ENCODE data around the gene LHX6.

LHX6 gene

DNA sequence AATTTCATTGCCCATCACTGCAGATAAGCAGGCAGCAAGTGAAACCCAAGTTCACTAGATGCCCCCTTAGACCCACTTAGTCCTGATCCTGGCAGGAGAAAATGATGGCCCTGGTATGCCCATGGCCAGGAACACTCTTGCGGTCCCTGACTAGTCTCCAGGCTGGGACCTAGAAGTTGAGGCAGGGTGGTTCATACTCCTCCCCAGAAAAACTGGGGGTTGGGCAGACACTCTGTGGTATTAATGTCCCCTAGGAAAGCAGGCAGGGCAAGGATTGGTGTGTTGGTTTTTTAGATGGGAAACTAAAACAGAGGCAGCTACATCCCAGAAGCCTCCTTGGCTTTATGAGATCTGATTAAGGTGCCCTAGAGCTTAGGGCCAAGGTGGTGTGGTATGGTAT, 13.1 kb downstream of the LHX6 start:
- DNase-seq, result no peak

DNA sequence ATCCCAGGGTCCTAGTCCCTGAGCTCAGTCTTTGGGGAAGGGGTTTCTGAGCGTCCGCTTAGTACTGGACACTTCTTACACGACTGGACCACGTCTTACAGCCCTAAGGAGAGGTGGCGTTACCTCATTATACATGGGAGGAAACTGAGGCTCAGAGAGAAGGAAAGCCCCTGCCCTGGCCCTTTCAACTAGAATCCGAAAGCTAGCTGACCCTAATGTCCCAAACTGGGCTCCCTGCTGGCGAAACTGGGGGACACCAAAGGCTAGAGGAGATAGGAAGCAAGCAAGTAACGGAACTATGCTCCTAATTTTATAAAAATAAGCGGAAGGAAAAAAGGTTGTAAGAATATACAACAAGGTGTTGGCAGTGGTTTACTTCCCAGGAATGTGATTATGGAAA, 14.2 kb downstream of the LHX6 start:
- no peak for DNase-seq

DNA sequence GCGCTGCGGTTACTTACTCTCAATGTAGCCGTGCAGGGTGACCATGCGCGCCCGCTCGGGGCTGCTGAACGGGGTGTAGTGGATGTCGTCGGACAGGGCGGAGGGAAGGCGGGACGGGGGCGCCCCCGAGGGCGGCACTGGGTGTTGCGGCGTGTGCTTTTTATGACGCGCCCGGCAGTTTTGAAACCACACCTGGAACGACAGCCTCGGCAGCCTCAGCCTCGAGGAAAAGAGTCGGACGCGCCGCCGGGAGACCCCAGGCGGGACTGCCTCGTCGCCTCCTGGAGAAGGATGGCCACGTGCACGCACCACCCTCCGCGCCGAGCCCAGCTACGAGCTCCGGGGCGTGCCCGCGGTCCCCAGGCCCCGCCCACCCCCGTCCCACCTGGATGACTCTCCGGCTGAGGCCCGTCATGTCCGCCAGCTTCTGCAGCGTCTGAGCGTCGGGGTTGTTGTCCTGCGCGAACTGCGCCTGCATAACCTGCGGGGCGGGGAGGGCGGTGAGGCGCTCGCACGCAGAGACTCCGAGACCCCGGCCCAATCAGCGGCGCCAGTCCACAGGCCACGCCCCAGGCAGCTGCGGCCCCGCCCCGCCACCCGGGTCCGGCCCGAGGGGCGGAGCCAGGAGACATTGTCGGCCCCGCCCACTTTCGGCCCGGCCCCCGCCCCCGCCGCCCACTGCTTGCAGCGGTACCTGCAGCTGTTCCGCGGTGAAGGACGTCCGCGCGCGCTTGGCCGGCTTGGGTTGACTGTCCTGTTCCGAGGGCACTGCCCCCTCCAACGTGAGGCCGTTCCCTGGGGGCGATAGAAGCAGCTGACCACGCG, 15.0 kb downstream of the LHX6 start:
- DNase-seq, result peak; percentile 76

DNA sequence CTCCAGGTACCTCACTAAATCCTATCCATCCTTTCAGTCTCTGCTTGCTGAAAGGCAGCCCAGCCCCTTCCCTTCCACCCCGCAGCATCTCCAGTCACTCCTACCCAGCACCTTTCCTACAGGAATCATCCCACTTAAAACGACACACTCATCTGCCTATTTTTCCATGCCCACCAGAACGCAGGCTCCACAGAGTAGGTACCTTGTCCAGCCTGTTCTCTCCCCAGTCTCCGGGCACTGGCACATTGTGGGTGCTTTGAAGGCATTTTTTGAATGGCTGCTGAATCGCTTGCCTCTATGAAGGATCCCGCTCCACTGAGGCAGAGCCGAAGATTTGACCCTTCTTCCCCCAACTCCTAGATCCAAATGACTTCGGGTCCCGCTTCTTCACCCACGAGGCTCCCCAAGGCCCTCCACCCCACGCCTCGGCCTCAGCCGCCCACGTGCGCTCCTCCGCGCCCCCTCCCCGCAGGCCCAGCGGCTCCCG, 15.6 kb downstream of the LHX6 start:
- no peak for DNase-seq

DNA sequence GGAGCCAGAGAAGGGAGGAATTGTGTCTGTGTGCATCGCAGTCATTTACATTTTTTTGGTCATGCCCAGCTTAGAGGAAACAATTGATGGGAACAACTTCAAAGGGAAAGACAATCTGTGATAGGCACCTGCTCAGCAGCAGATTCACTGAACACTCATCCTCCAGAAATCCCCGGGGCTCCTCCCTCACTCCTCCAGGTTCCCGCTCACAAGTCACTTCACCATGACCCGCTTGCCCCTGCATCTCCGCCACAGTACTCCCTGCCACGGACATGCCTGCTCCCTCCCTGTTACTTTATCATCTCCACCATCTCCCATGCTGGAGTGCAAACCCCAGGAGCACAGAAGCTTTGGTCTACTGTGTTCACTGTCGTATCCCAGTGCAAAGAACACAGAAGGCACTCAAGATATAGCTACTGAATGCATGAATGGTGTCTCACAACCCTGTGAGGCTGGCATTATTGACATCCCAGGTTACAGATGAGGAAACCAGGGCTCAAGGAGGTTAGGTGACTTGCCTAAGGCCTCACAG, 16.2 kb downstream of the LHX6 start:
- DNase-seq, result no peak

DNA sequence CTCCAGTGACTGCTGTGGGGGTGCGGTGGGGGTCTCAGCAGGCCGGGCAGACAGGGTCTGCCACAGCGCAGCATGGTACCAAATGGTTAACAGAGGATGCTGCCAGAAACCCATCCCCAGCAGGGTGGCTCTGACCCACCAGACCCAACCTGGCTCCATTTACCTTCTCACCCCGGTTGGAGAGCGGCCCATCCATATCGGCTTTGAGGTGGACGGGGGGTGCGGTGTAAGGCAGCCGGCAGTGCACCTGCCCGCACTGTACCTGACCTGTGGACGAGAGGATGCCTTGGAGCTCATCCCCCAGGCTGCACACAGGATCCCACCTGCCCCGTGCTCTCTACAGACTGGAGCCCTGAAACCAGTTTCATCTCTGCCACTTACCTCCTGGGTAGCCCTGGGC, 19.3 kb downstream of the LHX6 start:
- DNase-seq, result no peak

DNA sequence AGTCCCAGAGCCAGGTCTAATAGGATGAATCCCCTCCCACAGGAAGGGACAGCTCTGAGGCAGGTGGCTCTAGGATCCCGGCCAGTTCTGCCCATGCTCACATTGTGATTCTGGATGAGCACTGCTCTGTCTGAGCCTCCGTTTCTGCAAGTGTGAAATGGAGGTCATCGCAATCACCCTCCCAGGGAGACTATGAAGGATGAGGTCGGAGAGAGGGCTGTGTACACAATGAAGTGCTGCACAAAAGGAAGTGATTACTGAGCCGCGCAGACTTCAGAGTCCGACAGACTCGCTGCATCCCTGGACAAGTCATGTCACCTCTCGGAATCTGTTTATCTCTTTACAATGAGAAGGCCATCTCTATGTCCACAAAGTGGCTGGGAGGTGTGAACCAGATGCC, 21.7 kb downstream of the LHX6 start:
- no peak for DNase-seq

DNA sequence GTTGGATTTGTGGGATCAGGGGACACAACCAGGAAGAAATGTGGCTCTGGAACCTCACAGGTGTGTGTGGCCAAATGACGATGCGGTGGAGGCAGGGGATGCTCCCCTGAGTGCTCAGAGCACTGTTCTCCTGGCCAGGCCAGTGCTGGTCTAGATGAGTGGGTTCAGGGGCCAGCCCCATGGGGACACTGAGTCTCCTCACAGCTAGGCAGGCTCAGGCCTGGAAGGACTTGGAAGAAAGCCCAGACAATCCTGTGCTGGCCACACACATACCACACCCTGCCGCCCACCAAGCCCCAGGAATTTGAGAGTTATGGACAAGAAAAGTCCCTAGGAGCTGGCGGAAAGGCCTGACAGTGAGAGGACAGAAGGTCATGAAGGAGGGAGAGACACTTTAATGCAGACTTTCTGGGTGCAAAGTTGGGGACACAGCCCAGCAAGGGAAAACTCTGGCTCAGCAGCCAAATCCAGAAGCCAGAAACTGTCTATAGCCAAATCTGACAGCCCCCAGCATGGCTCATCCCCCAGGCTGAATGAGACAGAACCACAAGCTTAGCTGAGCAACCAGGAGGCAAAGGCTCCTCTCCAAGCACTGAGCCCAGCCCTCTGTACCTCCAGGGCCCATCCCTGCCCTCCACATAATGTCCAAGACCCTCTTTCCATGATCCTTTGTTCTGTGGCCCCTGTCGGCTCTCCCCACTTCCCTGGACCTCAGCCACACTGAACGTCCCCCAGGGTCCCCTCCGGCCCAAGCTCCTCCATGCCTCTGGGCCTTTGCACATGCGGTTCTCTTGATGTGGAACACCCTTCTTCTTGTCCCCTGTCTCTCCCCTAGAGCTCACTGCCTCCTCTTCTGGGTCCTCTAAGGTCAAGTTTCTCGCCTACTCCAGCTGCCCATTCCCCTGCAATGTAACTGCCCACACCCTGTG, 22.4 kb downstream of the LHX6 start:
- no peak for DNase-seq

DNA sequence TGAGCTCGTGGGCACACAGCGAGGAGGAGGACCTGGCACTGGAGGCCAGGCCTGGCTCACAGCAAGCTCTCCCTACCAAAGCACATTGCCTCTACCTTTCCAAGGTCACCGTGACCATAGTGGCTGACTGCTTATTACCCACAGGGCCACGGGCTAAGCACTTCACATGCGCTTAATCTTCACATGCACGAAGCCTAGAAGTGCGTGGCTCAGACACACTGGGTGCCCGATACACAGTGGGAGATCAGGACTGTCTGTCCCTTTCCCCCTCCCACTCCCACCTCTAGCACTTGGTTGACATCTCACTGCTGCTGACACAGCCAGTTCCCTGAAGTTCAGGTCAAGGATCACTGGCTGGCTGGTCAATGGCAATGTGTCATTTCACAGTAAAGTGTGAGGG, 23.6 kb downstream of the LHX6 start:
- DNase-seq, result no peak

DNA sequence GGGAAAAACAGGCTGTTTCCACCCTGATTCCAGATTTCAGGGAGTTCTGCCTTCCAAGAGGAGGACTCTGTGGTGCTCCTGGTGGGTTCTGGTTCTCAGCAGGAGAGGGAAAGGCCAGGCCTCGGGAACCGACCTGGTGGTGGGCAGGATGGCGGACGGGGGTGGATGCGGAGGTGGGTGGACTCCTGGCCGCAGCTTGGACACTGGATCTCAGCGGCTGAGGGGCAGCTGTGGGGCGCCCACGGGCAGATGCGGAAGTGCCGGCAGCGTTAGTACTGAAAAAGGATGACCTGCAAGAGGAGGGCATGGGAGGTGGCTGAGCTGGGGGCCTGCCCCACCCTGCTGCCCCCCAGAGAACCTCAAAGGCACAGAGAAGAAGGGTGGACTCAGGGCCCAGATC, 24.3 kb downstream of the LHX6 start:
- no peak for DNase-seq

DNA sequence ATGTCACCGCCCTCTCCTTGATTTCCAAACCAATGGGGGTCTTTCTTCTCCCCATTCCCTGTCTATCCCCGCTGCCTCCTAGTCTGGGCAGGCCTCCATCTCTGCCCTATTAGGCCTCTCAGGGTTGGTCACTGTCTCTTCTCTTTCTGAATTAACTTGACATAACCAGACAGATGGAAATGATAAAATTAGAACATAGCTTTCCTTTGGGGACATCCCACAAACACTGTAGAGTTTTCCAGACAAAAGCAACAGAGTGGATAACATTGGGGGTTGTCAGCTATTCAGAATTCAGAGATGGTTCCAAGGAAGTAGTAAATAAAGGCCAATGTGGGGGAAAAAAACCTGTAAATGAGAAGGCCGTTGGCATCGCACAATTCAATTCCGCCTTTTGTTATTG, 24.7 kb downstream of the LHX6 start:
- DNase-seq, result no peak

DNA sequence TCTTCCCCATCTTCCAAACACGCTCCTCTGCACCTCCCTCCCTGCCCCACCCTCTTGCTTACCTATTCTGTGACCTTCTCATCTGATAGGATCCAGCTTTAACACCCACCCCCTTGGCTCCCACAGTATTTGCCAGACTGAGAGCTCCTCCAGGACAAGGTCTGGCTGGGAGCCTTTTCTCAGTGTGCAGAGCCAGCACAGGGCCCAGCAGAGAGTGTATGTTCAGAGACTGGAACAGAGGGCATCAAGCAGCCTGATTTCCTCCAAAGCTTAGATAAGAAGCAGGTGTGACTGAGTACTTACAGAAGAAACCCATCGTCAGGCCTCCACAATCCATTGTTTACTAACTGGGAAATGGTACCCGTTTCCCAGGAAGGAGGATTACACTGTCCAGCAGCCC, 26.6 kb downstream of the LHX6 start:
- DNase-seq, result no peak

DNA sequence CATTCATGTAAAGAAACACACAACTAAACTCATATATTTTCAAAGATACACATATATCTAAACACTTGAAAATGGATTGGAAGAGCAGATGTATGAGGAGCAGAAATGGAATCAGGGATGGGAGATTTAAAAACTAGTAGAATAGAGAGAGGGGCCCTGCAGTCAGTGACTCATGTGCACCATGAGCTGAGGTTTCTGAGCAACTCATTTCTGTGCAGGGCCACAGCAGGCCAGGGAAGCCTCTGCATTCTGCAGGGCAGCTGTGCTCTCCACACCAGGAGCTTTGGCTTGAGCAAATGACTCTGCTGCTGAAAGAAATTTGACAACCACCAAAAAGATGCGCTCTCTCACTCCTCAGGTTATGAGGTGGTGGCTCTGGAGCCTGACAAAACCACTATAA, 27.1 kb downstream of the LHX6 start:
- no peak for DNase-seq

DNA sequence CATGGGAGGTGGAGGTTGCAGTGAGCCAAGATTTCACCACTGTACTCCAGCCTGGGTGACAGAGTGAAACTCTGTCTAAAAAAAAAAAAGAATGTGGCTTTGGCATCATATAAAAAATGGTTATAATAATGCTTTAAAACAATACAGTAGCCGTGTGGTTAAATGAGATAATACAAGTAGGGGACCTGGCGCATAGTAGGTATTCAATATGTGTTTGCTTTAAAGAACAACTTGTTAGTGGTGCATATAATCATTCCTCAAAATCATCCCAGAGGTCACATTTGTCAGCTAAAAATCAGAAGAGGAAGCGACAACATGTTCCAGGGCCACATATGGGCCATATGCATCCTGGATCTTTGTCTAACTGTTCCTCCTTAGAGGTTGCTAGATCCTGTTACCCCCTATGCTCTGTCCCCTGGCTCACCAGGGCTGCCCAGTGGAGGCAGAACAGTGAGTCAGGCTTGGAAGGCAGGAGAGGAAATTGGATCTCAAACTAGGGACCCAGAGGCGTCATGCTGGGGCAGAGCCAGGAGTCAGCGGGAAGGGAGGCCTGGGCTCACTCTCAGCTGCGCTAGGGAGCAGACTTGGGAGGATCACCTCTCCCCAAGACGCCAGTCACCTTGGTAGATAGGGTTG, 27.7 kb downstream of the LHX6 start:
- DNase-seq, result no peak

DNA sequence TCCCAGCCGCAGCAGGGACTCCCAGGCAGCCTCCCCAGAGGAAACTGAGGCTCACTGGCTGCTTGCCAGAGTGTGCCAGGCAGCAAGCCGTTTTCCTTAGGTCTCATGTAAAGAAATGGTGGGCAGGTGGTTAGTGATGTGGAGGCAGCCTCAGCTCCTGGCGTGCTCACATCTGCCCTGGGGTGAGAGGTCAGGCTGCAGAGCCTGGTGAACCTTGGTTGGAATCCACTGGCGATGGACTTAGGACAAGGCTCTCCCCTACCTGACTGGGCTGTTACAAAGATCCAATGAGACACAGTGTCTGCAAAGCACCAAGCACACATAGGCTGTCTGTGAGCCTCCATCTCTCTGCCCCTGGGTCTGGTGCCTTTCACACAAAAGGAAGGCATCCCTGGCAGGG, 30.9 kb downstream of the LHX6 start:
- DNase-seq, result no peak

DNA sequence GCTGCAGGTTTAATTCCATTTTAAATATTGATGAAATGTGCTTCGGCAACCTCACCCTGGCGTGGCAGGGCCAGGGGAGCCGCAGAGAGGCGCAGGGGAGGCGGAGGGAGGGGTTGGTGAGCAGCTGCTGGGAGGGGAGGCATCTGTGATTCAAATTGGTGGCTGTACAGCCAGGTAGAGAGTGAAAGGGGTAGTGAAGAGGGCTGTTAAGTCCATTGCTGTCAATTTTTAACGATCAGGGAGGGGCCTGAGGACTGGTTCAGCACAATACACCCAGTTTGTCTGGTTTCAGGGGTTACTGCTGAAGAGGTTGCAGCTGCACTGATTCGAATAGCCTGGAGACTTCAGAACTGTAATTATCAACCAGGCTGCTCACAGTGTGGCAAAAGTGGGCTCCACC, 31.3 kb downstream of the LHX6 start:
- DNase-seq, result no peak

DNA sequence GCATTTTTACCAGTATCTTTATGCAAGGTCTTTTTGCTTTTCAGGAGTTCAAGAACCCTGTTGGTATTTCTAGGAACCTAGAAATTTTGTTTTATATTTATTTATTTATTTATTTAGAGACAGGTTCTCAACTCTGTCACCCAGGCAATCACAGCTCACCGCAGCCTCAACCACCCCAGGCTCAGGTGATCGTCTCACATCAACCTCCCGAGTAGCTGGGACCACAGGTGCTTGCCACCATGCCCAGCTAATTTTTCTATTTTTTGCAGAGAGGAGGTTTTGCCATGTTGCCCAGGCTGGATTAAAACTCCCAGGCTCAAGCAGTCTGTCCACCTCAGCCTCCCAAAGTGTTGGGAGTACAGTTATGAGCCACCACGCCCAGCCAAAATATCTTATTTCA, 32.9 kb downstream of the LHX6 start:
- no peak for DNase-seq

DNA sequence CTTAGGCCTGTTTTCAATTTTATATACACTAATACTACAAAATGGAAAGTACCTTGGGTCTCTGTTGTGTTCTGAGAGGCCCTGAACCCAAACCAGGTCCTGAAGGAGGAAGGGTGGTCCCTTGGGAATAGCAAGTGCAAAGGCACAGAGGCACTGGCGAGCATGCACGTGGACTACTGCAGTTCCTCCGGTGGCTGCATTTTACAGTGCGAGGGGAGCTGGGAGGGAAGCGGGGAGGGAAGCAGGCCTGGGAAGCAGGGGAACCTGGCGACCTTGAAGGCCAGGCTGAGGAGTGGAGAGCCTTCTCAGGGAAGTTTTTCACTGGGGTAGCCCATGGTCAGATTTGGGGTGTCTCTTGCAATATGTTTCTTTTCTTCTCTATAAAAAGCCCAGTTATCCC, 35.1 kb downstream of the LHX6 start:
- DNase-seq, result no peak

DNA sequence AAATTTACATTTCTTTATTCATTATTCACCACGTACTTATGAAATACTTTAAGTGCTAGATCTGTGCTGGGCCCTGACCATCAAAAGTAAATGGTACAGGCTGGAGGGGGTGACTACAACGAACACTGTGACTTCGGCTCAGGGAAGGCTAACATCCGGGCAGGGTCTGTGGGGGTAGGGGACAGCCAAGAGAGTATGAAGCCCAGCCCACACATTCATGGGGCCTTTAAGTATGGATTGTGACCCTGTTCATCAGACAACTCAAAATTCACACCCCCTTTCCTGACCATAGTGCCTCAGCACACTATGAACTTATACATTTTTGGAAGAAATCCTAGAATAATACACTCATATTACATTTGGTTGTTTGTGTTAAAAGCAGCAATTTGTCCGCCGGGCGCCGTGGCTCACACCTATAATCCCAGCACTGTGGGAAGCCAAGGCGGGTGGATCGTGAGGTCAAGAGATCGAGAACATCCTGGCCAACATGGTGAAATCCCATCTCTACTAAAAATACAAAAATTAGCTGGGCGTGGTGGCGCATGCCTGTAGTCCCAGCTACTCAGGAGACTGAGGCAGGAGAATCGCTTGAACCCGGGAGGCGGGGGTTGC, 35.7 kb downstream of the LHX6 start:
- DNase-seq, result no peak

DNA sequence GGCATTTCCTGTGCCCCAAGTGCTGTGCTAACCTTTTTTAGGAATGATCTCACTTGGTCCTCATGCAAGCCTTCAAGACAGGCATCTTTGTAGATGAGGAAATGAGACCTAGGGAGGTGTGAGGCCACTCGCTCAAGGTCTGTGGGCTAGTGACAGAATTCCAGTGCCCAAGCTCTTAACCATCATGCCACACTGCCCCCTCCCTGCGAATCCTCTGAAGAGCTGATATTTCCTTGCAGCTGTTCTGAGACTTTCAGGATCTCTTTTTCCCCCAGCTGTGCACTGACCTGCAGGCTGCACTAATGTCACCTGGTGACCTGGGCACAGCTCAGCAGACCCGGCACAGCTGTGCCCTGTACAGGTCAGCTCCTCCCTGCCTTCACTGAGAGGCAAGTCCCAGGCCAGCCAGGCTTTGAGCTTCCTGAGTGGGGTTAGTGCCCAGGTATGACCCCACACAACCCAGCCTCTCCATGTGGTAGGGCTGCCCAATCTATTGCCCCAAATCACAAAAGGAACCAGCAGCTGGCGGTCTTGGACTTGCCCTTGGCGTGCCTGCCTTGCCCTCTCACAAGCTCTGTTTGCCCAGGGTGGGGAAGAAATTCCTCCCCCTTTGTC, 36.4 kb downstream of the LHX6 start:
- no peak for DNase-seq

DNA sequence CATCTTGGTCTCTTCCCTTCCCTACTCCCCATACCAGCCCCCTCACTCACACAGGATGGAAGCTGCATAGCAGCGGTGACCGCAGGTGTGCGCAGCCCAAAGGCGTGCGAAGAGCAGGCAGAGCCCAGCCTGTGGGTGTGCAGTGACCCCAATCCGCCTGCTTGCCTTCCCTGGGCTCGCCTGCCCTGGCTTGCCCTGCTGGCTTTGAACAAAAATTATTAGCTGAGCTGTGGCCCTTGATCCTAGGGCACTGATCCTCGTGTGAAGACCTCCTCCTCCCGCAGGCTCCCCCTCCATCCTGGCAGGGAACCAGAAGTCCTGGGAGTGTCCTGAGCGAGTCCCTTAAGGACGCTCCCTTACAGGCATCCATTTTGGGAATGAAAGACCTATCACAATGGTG, 37.2 kb downstream of the LHX6 start:
- DNase-seq, result no peak

DNA sequence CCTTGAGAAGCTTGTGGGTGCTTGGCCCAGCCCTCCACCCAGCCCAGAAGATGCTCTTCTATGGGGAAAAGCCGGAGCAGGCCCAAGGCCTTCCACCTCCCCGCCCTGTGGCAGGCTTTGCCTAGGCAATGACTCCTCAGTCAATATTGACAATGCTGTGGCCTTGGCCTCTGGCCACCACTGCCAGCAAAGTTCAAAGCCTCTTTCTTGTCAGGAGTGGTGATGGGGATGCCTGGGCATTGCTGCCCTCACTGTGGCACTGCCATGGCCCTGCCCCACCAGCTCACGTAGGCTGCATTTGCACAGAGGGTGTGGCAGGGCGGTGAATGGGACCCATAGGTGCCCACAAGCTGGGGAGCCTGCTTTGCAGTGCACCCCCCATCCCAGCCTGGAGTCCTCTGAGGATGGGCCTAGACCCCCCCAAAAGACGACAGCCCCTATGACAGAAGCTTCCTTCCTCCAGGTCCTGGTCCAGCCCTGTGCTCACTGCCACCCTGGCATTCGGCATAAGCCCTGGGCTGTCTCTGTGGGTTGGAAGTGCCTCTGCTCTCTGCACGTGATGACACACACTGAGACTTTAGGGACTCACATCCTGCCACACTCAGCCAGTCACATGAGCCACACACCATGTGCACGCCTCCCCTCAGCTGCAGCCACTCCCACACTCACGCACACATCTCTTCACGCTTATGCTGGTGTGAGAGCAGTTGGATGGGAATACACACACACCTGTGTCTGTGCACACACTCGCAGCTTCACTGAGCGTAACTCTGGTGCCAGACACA, 38.0 kb downstream of the LHX6 start:
- no peak for DNase-seq
